Measurements from ENCODE around the gene STIM2.

- TF ChIP-seq EZH2 (IDR thresholded peaks at IDR 0.05; ENCODE audit: low read length, unreplicated experiment) (no peak), CTCF (conservative IDR thresholded peaks at IDR 0.05; ENCODE audit: low read depth, low read length) (no peak)
Observed at GRCh38 chr4:26859762-26860156, 882 bp upstream of the STIM2 start.

All from PC-3 (cell line).